ENCODE measurements around the gene WASL. TPM values are rescaled to one million over a fixed set of nuclear protein-coding genes. Genes with fewer than 3 reads are reported as not detected.
A peak's percentile ranks its signal among the peaks of the same experiment; 100 is the strongest.

Gene WASL
- total and polyA plus RNA-seq, 10 of the 15 experiments (the other 5 are each of a cell fraction or from before 2014, with no cell fraction given) = 2.0 to 6.4 (median 3.5) TPM

- TF ChIP-seq BMI1 (IDR thresholded peaks at IDR 0.05; ENCODE audit: borderline replicate concordance) (no peak), WRNIP1 (IDR thresholded peaks at IDR 0.05; ENCODE audit: borderline replicate concordance, low read depth, low read length) (no peak), MTA2 (IDR thresholded peaks at IDR 0.05; ENCODE audit: low read depth) (no peak), MEF2A (IDR thresholded peaks at IDR 0.05; ENCODE audit: insufficient read depth, low read depth, low read length) (0 out of 2 replicates have a peak, but pooled peaks have one; percentile 13), FOXM1 (IDR thresholded peaks at IDR 0.05; ENCODE audit: low read depth, low read length) (no peak), SIN3A (IDR thresholded peaks at IDR 0.05; ENCODE audit: low read depth, low read length) (no peak), PKNOX1 (IDR thresholded peaks at IDR 0.05) (no peak), RAD51 (IDR thresholded peaks at IDR 0.05) (no peak), ZNF207 (IDR thresholded peaks at IDR 0.05; ENCODE audit: borderline replicate concordance) (peak; percentile 52; the same call in 1 of the 2 replicates), IKZF1 (conservative IDR thresholded peaks at IDR 0.05) (peak; percentile 95), ZBED1 (IDR thresholded peaks at IDR 0.05; ENCODE audit: borderline replicate concordance) (no peak), SMARCA5 (IDR thresholded peaks at IDR 0.05) (no peak), ETV6 (conservative IDR thresholded peaks at IDR 0.05 in 1 of 2, IDR thresholded peaks at IDR 0.05 in 1 of 2; ENCODE audit: borderline replicate concordance in 1 of 2, low read depth in 1 of 2) (peak in 1 of 2 experiments; percentile 27; a peak in 1 of 4 replicates), HCFC1 (IDR thresholded peaks at IDR 0.05; ENCODE audit: low read length) (peak; percentile 41)
These were observed at the start of gene WASL (continued) for GRCh38 chr7:123748734-123749536.
